ENCODE measurements around the gene MRC1. TPM values are rescaled to one million over a fixed set of nuclear protein-coding genes. Genes with fewer than 3 reads are reported as not detected.

MRC1 gene
- total RNA-seq, 1 donor from 2014 or later: not detected

DNA sequence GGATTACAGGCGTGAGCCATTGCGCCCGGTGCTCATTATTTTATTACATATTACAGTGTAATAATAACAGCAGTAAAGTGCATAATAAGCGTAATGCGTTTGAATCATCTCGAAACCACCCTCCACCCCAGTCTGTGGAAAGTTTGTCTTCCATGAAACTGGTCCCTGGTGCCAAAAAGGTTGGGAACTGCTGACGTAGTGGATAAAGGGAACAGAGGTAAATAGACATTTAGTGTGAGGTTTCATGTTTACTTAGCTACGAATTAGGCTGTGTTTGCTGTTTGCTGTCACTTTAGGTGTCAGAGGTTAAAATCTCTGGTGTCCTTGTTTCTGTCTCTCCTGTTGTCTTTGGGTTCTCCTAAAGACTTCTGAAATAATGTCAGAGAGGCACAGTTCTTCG is 82.3 kb downstream of the MRC1 start:
- TF ChIP-seq, protein P1, sequence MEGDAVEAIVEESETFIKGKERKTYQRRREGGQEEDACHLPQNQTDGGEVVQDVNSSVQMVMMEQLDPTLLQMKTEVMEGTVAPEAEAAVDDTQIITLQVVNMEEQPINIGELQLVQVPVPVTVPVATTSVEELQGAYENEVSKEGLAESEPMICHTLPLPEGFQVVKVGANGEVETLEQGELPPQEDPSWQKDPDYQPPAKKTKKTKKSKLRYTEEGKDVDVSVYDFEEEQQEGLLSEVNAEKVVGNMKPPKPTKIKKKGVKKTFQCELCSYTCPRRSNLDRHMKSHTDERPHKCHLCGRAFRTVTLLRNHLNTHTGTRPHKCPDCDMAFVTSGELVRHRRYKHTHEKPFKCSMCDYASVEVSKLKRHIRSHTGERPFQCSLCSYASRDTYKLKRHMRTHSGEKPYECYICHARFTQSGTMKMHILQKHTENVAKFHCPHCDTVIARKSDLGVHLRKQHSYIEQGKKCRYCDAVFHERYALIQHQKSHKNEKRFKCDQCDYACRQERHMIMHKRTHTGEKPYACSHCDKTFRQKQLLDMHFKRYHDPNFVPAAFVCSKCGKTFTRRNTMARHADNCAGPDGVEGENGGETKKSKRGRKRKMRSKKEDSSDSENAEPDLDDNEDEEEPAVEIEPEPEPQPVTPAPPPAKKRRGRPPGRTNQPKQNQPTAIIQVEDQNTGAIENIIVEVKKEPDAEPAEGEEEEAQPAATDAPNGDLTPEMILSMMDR (IDR thresholded peaks at IDR 0.05; ENCODE audit: unreplicated experiment): no peak
- no peak for DNase-seq (ENCODE audit: low spot score in 2 of 2, unreplicated experiment in 2 of 2)
- Mint-ChIP-seq H3K27me3 (ENCODE audit: low read depth) (peaks cover 18% of the 10 kb centered on the region), H3K4me1 (peaks cover 5% of the 10 kb centered on the region), H3K9me3 (no peaks in the 10 kb centered on the region), H3K4me3 (no peak overlapping the region), H3K27ac (no peak overlapping the region), H3K36me3 (no peaks in the 10 kb centered on the region)

DNA sequence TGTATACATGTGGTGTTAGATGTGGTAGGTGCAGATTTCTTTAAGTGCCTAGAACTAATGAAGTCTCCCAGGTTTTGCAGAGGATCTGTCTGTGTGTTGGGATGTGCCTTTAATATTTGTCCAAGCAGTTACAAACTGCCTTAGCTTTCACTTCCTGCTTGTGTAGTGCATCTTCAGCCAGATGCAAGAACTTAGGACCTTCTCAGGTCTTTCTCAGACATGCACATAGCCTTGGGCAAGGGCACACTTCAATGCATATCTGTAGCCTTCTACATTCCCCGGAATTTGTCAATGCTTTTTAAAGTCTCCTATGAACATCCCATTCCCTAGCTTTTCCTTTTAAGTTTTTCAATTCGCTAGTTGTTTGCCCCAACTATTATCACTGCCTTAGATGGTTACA is 95.4 kb downstream of the MRC1 start:
- Mint-ChIP-seq H3K4me1 (no peaks in the 10 kb centered on the region), H3K9me3 (peaks cover 12% of the 10 kb centered on the region), H3K27ac (no peak overlapping the region), H3K27me3 (ENCODE audit: low read depth) (peaks cover 23% of the 10 kb centered on the region), H3K36me3 (no peaks in the 10 kb centered on the region), H3K4me3 (no peak overlapping the region)
- TF ChIP-seq, protein P1 (IDR thresholded peaks at IDR 0.05; ENCODE audit: unreplicated experiment): no peak
- DNase-seq (ENCODE audit: low spot score in 2 of 2, unreplicated experiment in 2 of 2): no peak

DNA sequence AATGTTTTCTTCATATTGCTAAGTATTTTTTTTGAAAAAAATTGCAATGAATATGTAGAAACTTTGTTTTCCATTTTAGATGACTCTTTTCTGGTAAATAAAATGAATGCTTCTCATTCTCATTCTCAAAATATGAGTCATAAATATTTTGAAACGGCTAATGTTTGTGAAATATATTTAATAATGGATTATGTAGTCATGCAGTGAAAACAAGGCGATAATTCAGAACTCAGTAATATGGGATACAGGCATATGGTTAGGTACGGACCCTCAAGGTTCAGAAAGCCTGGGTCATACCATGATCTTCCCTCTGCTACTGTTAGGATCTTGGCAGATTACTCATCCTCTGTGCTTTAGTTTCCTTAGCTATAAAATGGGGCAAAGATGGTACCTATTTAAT is 96.3 kb downstream of the MRC1 start:
- Mint-ChIP-seq H3K36me3 (no peaks in the 10 kb centered on the region), H3K27me3 (ENCODE audit: low read depth) (peaks cover 25% of the 10 kb centered on the region), H3K4me3 (no peak overlapping the region), H3K9me3 (peaks cover 12% of the 10 kb centered on the region), H3K27ac (no peak overlapping the region), H3K4me1 (no peaks in the 10 kb centered on the region)
- TF ChIP-seq, protein P1 (IDR thresholded peaks at IDR 0.05; ENCODE audit: unreplicated experiment): no peak
- DNase-seq (ENCODE audit: low spot score in 2 of 2, unreplicated experiment in 2 of 2): no peak

DNA sequence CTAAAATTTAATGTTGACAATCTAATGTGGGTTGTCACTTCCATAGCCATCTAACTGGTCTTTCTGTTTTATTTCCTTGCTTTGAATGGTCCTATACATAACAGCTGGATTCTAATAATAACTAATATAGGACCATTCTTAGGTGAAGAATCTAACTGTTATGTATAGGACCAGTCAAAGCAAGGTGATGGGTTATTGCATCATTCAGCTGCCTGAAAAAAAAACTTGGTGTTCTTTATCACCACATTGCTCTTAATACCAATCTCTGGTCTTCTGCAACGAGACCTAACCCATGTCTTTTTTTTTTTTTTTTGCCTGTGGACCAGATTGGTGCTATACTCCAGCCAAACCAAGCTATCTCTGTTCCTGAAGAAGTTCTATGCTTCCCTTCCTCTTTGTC is 96.9 kb downstream of the MRC1 start:
- Mint-ChIP-seq H3K27ac (no peak overlapping the region), H3K36me3 (no peaks in the 10 kb centered on the region), H3K27me3 (ENCODE audit: low read depth) (peaks cover 25% of the 10 kb centered on the region), H3K9me3 (peaks cover 12% of the 10 kb centered on the region), H3K4me3 (no peak overlapping the region), H3K4me1 (no peaks in the 10 kb centered on the region)
- TF ChIP-seq, protein P1 (IDR thresholded peaks at IDR 0.05; ENCODE audit: unreplicated experiment): no peak
- DNase-seq (ENCODE audit: low spot score in 2 of 2, unreplicated experiment in 2 of 2): no peak

DNA sequence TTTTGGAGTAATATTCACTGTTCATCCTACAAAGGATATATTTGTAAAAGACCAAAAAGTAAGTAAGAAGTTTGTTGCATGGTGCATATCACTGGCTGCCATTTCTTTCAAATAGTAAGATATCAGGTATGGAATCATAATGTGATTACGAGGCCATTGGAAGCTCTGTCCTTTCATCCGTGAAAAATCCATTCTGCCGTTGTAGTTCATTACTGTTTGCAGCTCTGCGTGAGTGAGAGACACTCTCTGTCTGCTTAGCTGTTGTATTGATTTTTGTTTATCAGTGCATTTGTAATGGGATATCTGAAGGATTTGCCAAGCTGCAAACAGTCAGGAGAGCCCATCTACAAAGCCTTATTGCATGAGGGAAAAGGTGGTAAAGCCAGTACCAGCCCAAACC is 98.5 kb downstream of the MRC1 start:
- H3K27ac Mint-ChIP-seq: no peak overlapping the region
- no peak for DNase-seq (ENCODE audit: low spot score in 2 of 2, unreplicated experiment in 2 of 2)
- H3K27me3 Mint-ChIP-seq (ENCODE audit: low read depth): peaks cover 25% of the 10 kb centered on the region
- no peaks in the 10 kb centered on the region for H3K36me3 Mint-ChIP-seq
- H3K4me3 Mint-ChIP-seq: no peak overlapping the region
- TF ChIP-seq, protein P1 (IDR thresholded peaks at IDR 0.05; ENCODE audit: unreplicated experiment): no peak
- peaks cover 10% of the 10 kb centered on the region for H3K9me3 Mint-ChIP-seq
- H3K4me1 Mint-ChIP-seq: no peaks in the 10 kb centered on the region

Data from mesothelial cell of epicardium (in vitro differentiated cells).